K562 (cell line): ENCODE results near the gene RASGRP2. TPM values are rescaled to one million over a fixed set of nuclear protein-coding genes. Genes with fewer than 3 reads are reported as not detected.

ENCODE experiments used
- REST ChIP-seq, 2 experiments: fragments of 450-650 bp; formaldehyde crosslinking in 1 of 2; IDR thresholded peaks; 2 replicates each; pipeline versions ENCODE4 v1.4.0 to v1.6.1; 2014 to 2020; ENCODE audit warnings: mild to moderate bottlenecking in 2 of 2, borderline replicate concordance in 1 of 2, low read depth in 1 of 2
- polyA plus RNA-seq, 8 experiments: library from polyadenylated mRNA; depleted of rRNA in 4 of 8; stranded (reverse) in 5 of 8; unstranded in 3 of 8; fragments of >200 nt; fragmentation: Nextera tagmentation in 2 of 8; fragmentation: Illumina TruSeq in 1 of 8; extraction: Ambion mirVana in 2 of 8; extraction: Trizol in 1 of 8; gene quantifications; 2 replicates each; pipeline versions ENCODE4 v1.2.1 to v1.2.3, GENCODE V29; 2011 to 2014; ENCODE audit warnings: inconsistent platforms in 1 of 8, missing spikeins in 1 of 8
- total RNA-seq, 7 experiments: library from RNA; depleted of rRNA in 6 of 7; stranded (reverse); fragments of >200 nt in 6 of 7; fragmentation: Illumina TruSeq in 2 of 7; extraction: Trizol in 2 of 7; gene quantifications; 2 replicates each; pipeline versions ENCODE4 v1.2.1 to v1.2.3, GENCODE V29; 2011 to 2021; ENCODE audit warnings: low replicate concordance in 1 of 7

The RASGRP2 gene
- total and polyA plus RNA-seq, 9 of the 15 experiments (the other 6 are each of a cell fraction or from before 2014, with no cell fraction given): 0.87 to 22.7 (median 5.5) TPM

- TF ChIP-seq REST (IDR thresholded peaks at IDR 0.05; ENCODE audit: borderline replicate concordance): no peak
- no peak for TF ChIP-seq REST (CRISPR knock-in tag; IDR thresholded peaks at IDR 0.05; ENCODE audit: low read depth)
Measured at GRCh38 chr11:64772303-64773018, 28.5 kb upstream of the RASGRP2 start (continued).
